ENCODE measurements around the gene RAD54L. TPM values are rescaled to one million over a fixed set of nuclear protein-coding genes. Genes with fewer than 3 reads are reported as not detected.
A peak's percentile ranks its signal among the peaks of the same experiment; 100 is the strongest.

Gene RAD54L
- total and polyA plus RNA-seq, 10 of the 15 experiments (the other 5 are each of a cell fraction or from before 2014, with no cell fraction given): 12.9 to 54.2 (median 23.6) TPM

- peaks cover 5% of the 10 kb centered on the region; the same call in 1 of the 2 replicates for H3K4me1 ChIP-seq (ENCODE audit: control insufficient read depth, insufficient read depth, low read length)
- TF ChIP-seq STAT1 (conservative IDR thresholded peaks at IDR 0.05) (no peak), CBX3 (IDR thresholded peaks at IDR 0.05; ENCODE audit: borderline replicate concordance, low read depth) (no peak), NKRF (conservative IDR thresholded peaks at IDR 0.05) (no peak), ZNF274 (IDR thresholded peaks at IDR 0.05; ENCODE audit: insufficient read depth, insufficient read length) (no peak), TAF1 (IDR thresholded peaks at IDR 0.05; ENCODE audit: borderline replicate concordance, low read depth, low read length) (no peak), MLLT1 (IDR thresholded peaks at IDR 0.05) (no peak), NR2C1 (IDR thresholded peaks at IDR 0.05) (no peak), RELB (IDR thresholded peaks at IDR 0.05; ENCODE audit: low read depth) (no peak), PML (IDR thresholded peaks at IDR 0.05; ENCODE audit: low read length) (no peak), JUND (IDR thresholded peaks at IDR 0.05; ENCODE audit: low read depth, low read length) (no peak), CBFB (IDR thresholded peaks at IDR 0.05; ENCODE audit: low read depth) (no peak), NR2C2 (IDR thresholded peaks at IDR 0.05; ENCODE audit: borderline replicate concordance, control insufficient read depth, insufficient read length, low read depth) (no peak), DPF2 (IDR thresholded peaks at IDR 0.05) (no peak), CBX5 (IDR thresholded peaks at IDR 0.05; ENCODE audit: low read depth) (no peak), ZNF207 (IDR thresholded peaks at IDR 0.05; ENCODE audit: borderline replicate concordance) (no peak), MEF2A (IDR thresholded peaks at IDR 0.05; ENCODE audit: insufficient read depth, low read depth, low read length) (no peak), SUZ12 (IDR thresholded peaks at IDR 0.05; ENCODE audit: unreplicated experiment) (no peak), MTA3 (IDR thresholded peaks at IDR 0.05; ENCODE audit: borderline replicate concordance, low read length) (no peak), PAX8 (IDR thresholded peaks at IDR 0.05) (no peak)
- peak overlapping the region; percentile 93 for H3K9ac ChIP-seq (ENCODE audit: control insufficient read depth, insufficient read depth, low read length)
- no peaks in the 10 kb centered on the region for H4K20me1 ChIP-seq (ENCODE audit: control insufficient read depth, insufficient read depth)
- CTCF ChIA-PET: interaction anchor here (0.8 to 6.2 kb wide), 7 partner anchors 26 to 77 kb away, joined by 3 to 49 read pairs (median 5); partner anchors contain the start of gene NSUN4
- peaks cover 6 to 17% of the 10 kb centered on the region in 2 experiments for H3K36me3 ChIP-seq (ENCODE audit: control insufficient read depth in 2 of 2, insufficient read depth in 2 of 2, low read length in 1 of 2)
- H2AFZ ChIP-seq (ENCODE audit: control insufficient read depth, low read depth, low read length): no peak overlapping the region
- peaks cover 69% of the 10 kb centered on the region for H3K79me2 ChIP-seq (ENCODE audit: control insufficient read depth, insufficient read depth, low read length)
- RAD21 ChIA-PET (ENCODE audit: unreplicated experiment): interaction anchor here (2.1 to 3.6 kb wide), 2 partner anchors 41 to 47 kb away, joined by 7 to 11 read pairs; no protein-coding TSS in a partner anchor
- H3K4me2 ChIP-seq (ENCODE audit: control insufficient read depth, insufficient read depth): peak overlapping the region; percentile 91
- no peak for ATAC-seq
- H3K9me3 ChIP-seq (replicated peaks; ENCODE audit: control insufficient read depth, insufficient read depth, low read length): no peaks in the 10 kb centered on the region
- intact Hi-C loops (cut with micrococcal nuclease; ENCODE audit: unreplicated experiment): no loop called here
- H3K27me3 ChIP-seq (replicated peaks in 1 of 2; ENCODE audit: control insufficient read depth in 2 of 2, insufficient read depth in 2 of 2, low read length in 1 of 2): no peaks in the 10 kb centered on the region
- SMC1A ChIA-PET (ENCODE audit: uncharacterized antibody, unreplicated experiment): interaction anchor here (0.8 to 3.9 kb wide), 6 partner anchors 10 to 47 kb away, joined by 3 to 15 read pairs (median 6); no protein-coding TSS in a partner anchor
- POLR2A ChIA-PET: interaction anchor here (0.6 to 1.4 kb wide), 4 partner anchors 8 to 47 kb away, joined by 3 to 4 read pairs (median 3); no protein-coding TSS in a partner anchor
- TSS peak; percentile 51 for BruUV-seq (replicated peaks)
- DNase-seq (ENCODE audit: low read depth, low spot score): no peak
- peak overlapping the region; percentile 98 for H3K4me3 ChIP-seq
- in situ Hi-C loops (cut with MboI): loop anchor here (5.0 kb wide), 1 partner anchor 41 kb away; the partner anchor contains the start of gene NSUN4
- H3K27ac ChIP-seq (ENCODE audit: control insufficient read depth, insufficient read depth): peak overlapping the region; percentile 84
- WGBS (ENCODE audit: insufficient coverage, insufficient replicate concordance, low lambda C conversion rate, missing lambda C conversion rate): 95% methylated on average over 6 of the region's 6 CpGs
- no peak for FAIRE-seq
Observed at GRCh38 chr1:46300673-46301405, 53.3 kb downstream of the RAD54L start.

Data from GM12878 (cell line).